DOHH2 (cell line): ENCODE results near the gene CAMSAP1.

Experiments used
- H3F3A ChIP-seq: fragments of 200-600 bp; sonication (generic), shearing (Covaris generic); 2 replicates; pipeline ENCODE4 v1.6.0; 2016; ENCODE audit warnings: antibody characterized with exemption, mild to moderate bottlenecking; ENCODE audit not compliant: control insufficient read depth, insufficient read depth
- H3K27ac ChIP-seq: fragments of 200-600 bp; sonication (generic); 2 replicates; pipeline ENCODE4 v1.5.1; 2014; ENCODE audit warnings: low read depth, mild to moderate bottlenecking, low read length, moderate library complexity
- H3K27me3 ChIP-seq: fragments of 200-600 bp; sonication (generic); 2 replicates; pipeline ENCODE4 v1.6.1; 2014; ENCODE audit warnings: mild to moderate bottlenecking, low read length, mixed read lengths; ENCODE audit not compliant: control insufficient read depth
- H3K36me3 ChIP-seq: fragments of 200-600 bp; sonication (generic); 2 replicates; pipeline ENCODE4 v1.6.1; 2014; ENCODE audit warnings: mild to moderate bottlenecking, low read length, moderate library complexity, mixed read lengths; ENCODE audit not compliant: control insufficient read depth
- H3K4me1 ChIP-seq: fragments of 200-600 bp; sonication (generic); 2 replicates; pipeline ENCODE4 v1.6.1; 2014; ENCODE audit warnings: mild to moderate bottlenecking, low read length, mixed read lengths; ENCODE audit not compliant: control insufficient read depth
- H3K4me2 ChIP-seq: fragments of 200-600 bp; sonication (generic); 2 replicates; pipeline ENCODE4 v1.6.0; 2014; ENCODE audit warnings: mild to moderate bottlenecking, low read length, moderate library complexity
- H3K4me3 ChIP-seq: fragments of 200-600 bp; sonication (generic); 2 replicates; pipeline ENCODE4 v1.5.1; 2014; ENCODE audit warnings: mild to moderate bottlenecking, low read length, mixed read lengths
- H3K79me2 ChIP-seq: fragments of 200-600 bp; sonication (generic); 2 replicates; pipeline ENCODE4 v1.6.1; 2014; ENCODE audit warnings: mild to moderate bottlenecking, low read length, mixed read lengths; ENCODE audit not compliant: control insufficient read depth
- H3K9me2 ChIP-seq: fragments of 200-600 bp; sonication (generic); replicated peaks from 2 replicates; pipeline ENCODE4 v1.6.1; 2014; ENCODE audit warnings: mild to moderate bottlenecking, low read length, mixed read lengths; ENCODE audit not compliant: control insufficient read depth
- H3K9me3 ChIP-seq: fragments of 200-600 bp; sonication (generic); 2 replicates; pipeline ENCODE4 v1.6.1; 2014; ENCODE audit warnings: antibody characterized with exemption, low read length, mixed read lengths; ENCODE audit not compliant: control insufficient read depth, insufficient read depth
- H4K20me1 ChIP-seq: fragments of 200-600 bp; sonication (generic); 2 replicates; pipeline ENCODE4 v1.6.0; 2014; ENCODE audit warnings: low read depth, mild to moderate bottlenecking, antibody characterized with exemption, low read length, moderate library complexity; ENCODE audit not compliant: control insufficient read depth, insufficient read depth
- CTCF ChIP-seq: fragments of 200-600 bp; sonication (generic); IDR thresholded peaks from one replicate; pipeline ENCODE4 v1.5.1; 2014; ENCODE audit warnings: antibody characterized with exemption, mild to moderate bottlenecking, low read depth, low read length; ENCODE audit not compliant: poor library complexity, severe bottlenecking
- EZH2phosphoT487 ChIP-seq: fragments of 200-600 bp; sonication (generic); IDR thresholded peaks from 2 replicates; pipeline ENCODE4 v1.6.1; 2017; ENCODE audit warnings: borderline replicate concordance, mild to moderate bottlenecking, antibody characterized with exemption, low read length, moderate library complexity, mixed read lengths

Gene CAMSAP1

DNA sequence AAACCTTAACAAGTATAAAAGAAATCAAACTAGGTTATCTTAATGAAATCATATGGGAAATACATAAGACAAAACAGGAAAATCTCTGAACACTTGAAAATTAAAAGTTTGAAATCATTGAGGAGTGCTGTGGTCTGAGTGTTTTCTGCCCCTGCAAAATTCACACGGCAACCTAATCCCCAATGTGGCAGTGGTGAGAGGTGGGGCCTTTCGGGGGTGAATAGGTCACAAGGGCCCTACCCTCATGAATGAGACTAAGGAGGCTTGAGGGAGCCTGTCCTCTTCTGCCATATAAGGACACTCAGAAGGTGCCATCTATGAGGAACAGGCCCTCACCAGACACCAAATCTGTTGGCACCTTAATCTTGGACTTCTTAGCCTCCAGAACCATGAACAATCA is 10.7 kb downstream of the CAMSAP1 start:
- Histone ChIP-seq H3K9me3 (no peaks in the 10 kb centered on the region), H3K4me2 (no peak overlapping the region), H3K4me1 (peaks cover 23% of the 10 kb centered on the region), H3K9me2 (no peaks in the 10 kb centered on the region), H3K79me2 (peaks cover 99% of the 10 kb centered on the region), H3K36me3 (peaks cover 5% of the 10 kb centered on the region; the same call in 1 of the 2 replicates), H4K20me1 (peaks cover 32% of the 10 kb centered on the region), H3K27ac (no peak overlapping the region), H3K27me3 (no peaks in the 10 kb centered on the region), H3K4me3 (no peak overlapping the region), H3F3A (no peaks in the 10 kb centered on the region)
- no peak for TF ChIP-seq CTCF
- no peak for TF ChIP-seq EZH2phosphoT487

DNA sequence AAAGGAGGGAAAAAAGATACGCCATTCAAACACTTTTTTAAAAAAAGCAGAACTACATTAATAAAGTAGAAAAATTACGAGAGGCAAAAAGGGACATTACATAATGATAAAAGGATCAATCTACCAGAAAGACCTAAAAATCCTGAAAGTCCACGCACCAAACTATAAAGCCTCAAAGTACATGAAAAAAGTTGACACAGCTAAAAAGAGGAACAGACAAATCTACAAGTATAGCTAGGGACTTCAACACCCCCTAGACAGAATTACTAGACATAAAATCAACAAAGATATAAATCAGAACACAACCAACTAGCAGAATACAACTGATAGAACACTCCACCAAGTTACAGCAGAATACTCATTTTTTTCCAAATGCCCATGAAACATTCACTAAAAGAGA is 11.1 kb downstream of the CAMSAP1 start:
- Histone ChIP-seq H3K79me2 (peaks cover 99% of the 10 kb centered on the region), H3K9me3 (no peaks in the 10 kb centered on the region), H3K4me2 (no peak overlapping the region), H3K27me3 (no peaks in the 10 kb centered on the region), H3K4me3 (no peak overlapping the region), H3K36me3 (peaks cover 5% of the 10 kb centered on the region; the same call in 1 of the 2 replicates), H3K27ac (no peak overlapping the region), H4K20me1 (peaks cover 32% of the 10 kb centered on the region), H3F3A (no peaks in the 10 kb centered on the region), H3K4me1 (peaks cover 23% of the 10 kb centered on the region), H3K9me2 (no peaks in the 10 kb centered on the region)
- TF ChIP-seq CTCF, result no peak
- no peak for TF ChIP-seq EZH2phosphoT487

DNA sequence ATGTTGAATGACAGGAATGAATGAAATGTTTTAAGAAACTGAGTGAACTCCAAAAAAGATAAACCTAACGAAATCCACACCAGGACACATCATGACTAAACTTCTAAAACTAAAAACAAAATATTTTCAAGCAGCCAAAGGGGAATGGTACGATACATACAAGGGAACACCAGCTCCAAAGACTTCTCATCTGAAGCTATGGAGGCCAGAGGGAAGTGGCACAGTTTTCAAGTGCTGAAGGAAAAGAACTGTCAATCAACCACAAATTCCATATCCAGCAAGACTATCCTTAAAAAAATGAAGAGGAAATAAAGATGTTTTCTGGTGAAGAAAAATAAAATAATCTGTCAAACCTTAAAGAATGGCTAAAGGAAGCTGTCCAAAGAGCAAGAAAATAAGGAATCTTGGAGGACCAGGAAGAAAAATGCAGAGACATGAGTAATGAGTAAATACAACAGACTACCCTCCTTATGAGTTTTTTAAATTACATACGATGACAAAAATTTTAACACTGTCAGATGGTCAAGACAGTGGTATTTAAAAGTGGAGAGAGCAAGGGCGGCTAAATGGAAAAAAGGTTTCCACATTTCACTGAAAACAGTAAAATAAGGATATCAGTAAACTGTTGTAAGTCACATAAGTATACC is 12.0 kb downstream of the CAMSAP1 start:
- no peaks in the 10 kb centered on the region for H3K9me3 ChIP-seq
- no peaks in the 10 kb centered on the region for H3F3A ChIP-seq
- peaks cover 5% of the 10 kb centered on the region; the same call in 1 of the 2 replicates for H3K36me3 ChIP-seq
- no peak overlapping the region for H3K4me2 ChIP-seq
- H3K27me3 ChIP-seq, result no peaks in the 10 kb centered on the region
- no peak overlapping the region for H3K27ac ChIP-seq
- H3K4me1 ChIP-seq, result peaks cover 23% of the 10 kb centered on the region
- H4K20me1 ChIP-seq, result peaks cover 32% of the 10 kb centered on the region
- H3K9me2 ChIP-seq, result no peaks in the 10 kb centered on the region
- TF ChIP-seq CTCF, result no peak
- no peak for TF ChIP-seq EZH2phosphoT487
- H3K4me3 ChIP-seq, result no peak overlapping the region
- peaks cover 99% of the 10 kb centered on the region for H3K79me2 ChIP-seq
